ENCODE results near the gene MATN1. TPM values are rescaled to one million over a fixed set of nuclear protein-coding genes. Genes with fewer than 3 reads are reported as not detected.

The MATN1 gene
- total and polyA plus RNA-seq, 4 donors, result 0.19 TPM; not detected in 3

GRCh38 chr1:30755746-30756145, 32.4 kb upstream of the MATN1 start (continued):
- TF ChIP-seq HNF4G (IDR thresholded peaks at IDR 0.05) (no peak), TAF1 (conservative IDR thresholded peaks at IDR 0.05) (no peak), SP1 (IDR thresholded peaks at IDR 0.05) (no peak), HNF4A (conservative IDR thresholded peaks at IDR 0.05) (no peak)

- peak overlapping the region; percentile 5 to 45 (median 21) for H3K4me3 ChIP-seq (ENCODE audit: low read depth in 1 of 3, low read length in 3 of 3)
- H3K36me3 ChIP-seq (ENCODE audit: control insufficient read depth in 4 of 4, insufficient read depth in 3 of 4, low read depth in 1 of 4, low read length in 3 of 4), result no peaks in the 10 kb centered on the region
- no peak for DNase-seq (ENCODE audit: low spot score)
- H3K9me3 ChIP-seq (ENCODE audit: control insufficient read depth in 4 of 4, low read length in 3 of 4), result no peaks in the 10 kb centered on the region
- H3K4me1 ChIP-seq (ENCODE audit: control insufficient read depth in 4 of 4, insufficient read depth in 4 of 4, low read length in 3 of 4), result peaks cover 0 to 7% (median 0%) of the 10 kb centered on the region in 4 donors
- H3K9ac ChIP-seq (ENCODE audit: low read depth in 1 of 2, low read length in 2 of 2), result no peak overlapping the region
- H3K27me3 ChIP-seq (ENCODE audit: control insufficient read depth in 4 of 4, insufficient read depth in 4 of 4, low read length in 3 of 4), result no peaks in the 10 kb centered on the region
- 87% methylated on average over 6 of the region's 6 CpGs for WGBS
- TF ChIP-seq HNF4G (IDR thresholded peaks at IDR 0.05) (no peak), ZBTB33 (IDR thresholded peaks at IDR 0.05) (no peak), RXRA (IDR thresholded peaks at IDR 0.05) (no peak), MAX (IDR thresholded peaks at IDR 0.05) (no peak), TAF1 (conservative IDR thresholded peaks at IDR 0.05) (no peak), RAD21 (IDR thresholded peaks at IDR 0.05) (no peak), EGR1 (IDR thresholded peaks at IDR 0.05; ENCODE audit: low read depth in 2 of 2) (no peak), REST (IDR thresholded peaks at IDR 0.05) (no peak), CTCF (IDR thresholded peaks at IDR 0.05; ENCODE audit: low read depth, low read length, missing input control) (no peak), YY1 (IDR thresholded peaks at IDR 0.05) (no peak)
- H3K27ac ChIP-seq (ENCODE audit: low read depth in 1 of 2, low read length in 2 of 2), result peak overlapping the region; percentile 52 to 73
These were observed 31.9 kb upstream of the MATN1 start for GRCh38 chr1:30755334-30755733.

GRCh38 chr1:30754684-30755171, 31.3 kb upstream of the MATN1 start:
- Histone ChIP-seq H3K4me1 (ENCODE audit: control insufficient read depth in 4 of 4, insufficient read depth in 4 of 4, low read length in 3 of 4) (peaks cover 0 to 7% (median 0%) of the 10 kb centered on the region in 4 donors), H3K9me3 (ENCODE audit: control insufficient read depth in 4 of 4, low read length in 3 of 4) (no peaks in the 10 kb centered on the region), H3K4me3 (ENCODE audit: low read depth in 1 of 3, low read length in 3 of 3) (no peak overlapping the region), H3K27me3 (ENCODE audit: control insufficient read depth in 4 of 4, insufficient read depth in 4 of 4, low read length in 3 of 4) (no peaks in the 10 kb centered on the region), H3K36me3 (ENCODE audit: control insufficient read depth in 4 of 4, insufficient read depth in 3 of 4, low read depth in 1 of 4, low read length in 3 of 4) (no peaks in the 10 kb centered on the region), H3K9ac (ENCODE audit: low read depth in 1 of 2, low read length in 2 of 2) (no peak overlapping the region), H3K27ac (ENCODE audit: low read depth in 1 of 2, low read length in 2 of 2) (no peak overlapping the region)
- DNase-seq (ENCODE audit: low spot score), result no peak
- WGBS, result 81% methylated on average over 9 of the region's 9 CpGs
- TF ChIP-seq HNF4G (IDR thresholded peaks at IDR 0.05) (no peak), TAF1 (conservative IDR thresholded peaks at IDR 0.05) (no peak), RXRA (IDR thresholded peaks at IDR 0.05) (no peak), RAD21 (IDR thresholded peaks at IDR 0.05) (no peak), REST (IDR thresholded peaks at IDR 0.05) (no peak), ATF3 (IDR thresholded peaks at IDR 0.05) (no peak), NR2F2 (IDR thresholded peaks at IDR 0.05) (no peak), CTCF (IDR thresholded peaks at IDR 0.05; ENCODE audit: low read depth, low read length, missing input control) (no peak), EGR1 (IDR thresholded peaks at IDR 0.05; ENCODE audit: low read depth in 2 of 2) (no peak), HNF4A (conservative IDR thresholded peaks at IDR 0.05) (no peak), SP1 (IDR thresholded peaks at IDR 0.05) (no peak), YY1 (IDR thresholded peaks at IDR 0.05) (no peak), FOXA1 (IDR thresholded peaks at IDR 0.05) (no peak)
